Measurements from ENCODE around the gene SLC8A1.

DNA sequence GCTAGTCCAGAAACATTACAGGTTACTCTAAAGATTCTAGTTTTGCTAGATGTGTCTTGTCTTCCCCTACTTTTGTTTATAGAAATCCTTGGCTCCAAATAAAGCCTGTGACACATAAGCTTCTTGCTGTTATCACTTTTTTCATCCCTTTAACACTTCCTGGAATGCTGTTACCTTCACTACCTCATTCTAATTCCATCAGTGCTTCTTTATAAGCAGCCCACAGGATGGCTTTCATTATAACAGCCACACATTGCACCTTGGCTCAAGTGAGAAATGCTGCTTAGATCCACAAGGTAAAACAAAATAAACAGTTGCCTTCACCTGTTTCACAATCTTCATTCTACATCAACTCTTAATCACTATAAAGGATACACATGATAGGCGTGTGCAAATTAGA lies 221.7 kb downstream of the SLC8A1 start:
- TF ChIP-seq, protein P1, sequence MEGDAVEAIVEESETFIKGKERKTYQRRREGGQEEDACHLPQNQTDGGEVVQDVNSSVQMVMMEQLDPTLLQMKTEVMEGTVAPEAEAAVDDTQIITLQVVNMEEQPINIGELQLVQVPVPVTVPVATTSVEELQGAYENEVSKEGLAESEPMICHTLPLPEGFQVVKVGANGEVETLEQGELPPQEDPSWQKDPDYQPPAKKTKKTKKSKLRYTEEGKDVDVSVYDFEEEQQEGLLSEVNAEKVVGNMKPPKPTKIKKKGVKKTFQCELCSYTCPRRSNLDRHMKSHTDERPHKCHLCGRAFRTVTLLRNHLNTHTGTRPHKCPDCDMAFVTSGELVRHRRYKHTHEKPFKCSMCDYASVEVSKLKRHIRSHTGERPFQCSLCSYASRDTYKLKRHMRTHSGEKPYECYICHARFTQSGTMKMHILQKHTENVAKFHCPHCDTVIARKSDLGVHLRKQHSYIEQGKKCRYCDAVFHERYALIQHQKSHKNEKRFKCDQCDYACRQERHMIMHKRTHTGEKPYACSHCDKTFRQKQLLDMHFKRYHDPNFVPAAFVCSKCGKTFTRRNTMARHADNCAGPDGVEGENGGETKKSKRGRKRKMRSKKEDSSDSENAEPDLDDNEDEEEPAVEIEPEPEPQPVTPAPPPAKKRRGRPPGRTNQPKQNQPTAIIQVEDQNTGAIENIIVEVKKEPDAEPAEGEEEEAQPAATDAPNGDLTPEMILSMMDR (IDR thresholded peaks at IDR 0.05), result no peak
- TF ChIP-seq POLR2A (IDR thresholded peaks at IDR 0.05), result no peak

Measured in testis (tissue), 2 donors.